Head of caudate nucleus (tissue), 42 donors: ENCODE results near the gene NYAP1.

Source experiments
- DNase-seq, 42 donors: peaks; one replicate each; pipeline versions ENCODE4 v3.0.0 to v3.0.0-alpha.2; 2020 to 2021; ENCODE audit warnings: mixed read lengths in 7 of 42
- intact Hi-C: fragments of 100-400 bp; cut with DNase I; formaldehyde crosslinking; loops from one replicate; pipeline ENCODE4 v1.15.0; 2022

Gene NYAP1

DNA sequence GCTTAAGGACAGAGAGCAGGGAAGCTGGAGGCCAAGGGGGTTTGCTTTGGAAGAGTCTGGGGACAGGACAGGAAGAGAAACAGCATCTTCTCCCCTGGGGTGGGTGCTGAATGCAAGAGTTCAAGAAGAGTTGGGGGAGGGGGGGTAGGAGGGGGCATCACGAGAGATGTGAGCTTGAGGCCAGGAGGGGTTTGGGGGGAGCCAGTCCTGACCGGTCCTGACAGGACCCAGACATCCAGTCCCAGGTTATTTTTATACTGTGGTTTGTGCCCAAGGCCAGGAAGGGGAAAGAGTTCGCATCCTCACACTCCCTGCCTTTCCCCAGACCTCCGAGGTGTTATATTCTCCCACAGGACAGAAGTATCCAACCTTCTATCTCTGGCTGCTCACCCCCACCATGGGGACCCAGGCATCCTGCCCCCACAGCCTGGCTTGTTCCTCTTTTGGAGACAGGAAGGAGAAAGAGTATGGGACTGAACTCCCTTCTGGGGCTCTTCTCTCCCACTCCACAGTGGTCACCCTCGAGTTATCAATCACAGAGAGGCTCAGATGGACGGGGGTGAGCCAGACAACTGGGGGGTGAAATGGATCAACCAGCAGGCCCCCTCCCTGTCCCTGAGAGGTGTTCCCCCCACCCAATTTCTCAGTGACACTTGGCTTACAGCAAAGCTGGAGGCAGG is 7.5 kb upstream of the NYAP1 start:
- intact Hi-C loops = loop anchor here (5.0 to 10.0 kb wide), 3 partner anchors 39 to 209 kb away; partner anchors contain the start of gene PPP1R35
- DNase-seq = no peak

DNA sequence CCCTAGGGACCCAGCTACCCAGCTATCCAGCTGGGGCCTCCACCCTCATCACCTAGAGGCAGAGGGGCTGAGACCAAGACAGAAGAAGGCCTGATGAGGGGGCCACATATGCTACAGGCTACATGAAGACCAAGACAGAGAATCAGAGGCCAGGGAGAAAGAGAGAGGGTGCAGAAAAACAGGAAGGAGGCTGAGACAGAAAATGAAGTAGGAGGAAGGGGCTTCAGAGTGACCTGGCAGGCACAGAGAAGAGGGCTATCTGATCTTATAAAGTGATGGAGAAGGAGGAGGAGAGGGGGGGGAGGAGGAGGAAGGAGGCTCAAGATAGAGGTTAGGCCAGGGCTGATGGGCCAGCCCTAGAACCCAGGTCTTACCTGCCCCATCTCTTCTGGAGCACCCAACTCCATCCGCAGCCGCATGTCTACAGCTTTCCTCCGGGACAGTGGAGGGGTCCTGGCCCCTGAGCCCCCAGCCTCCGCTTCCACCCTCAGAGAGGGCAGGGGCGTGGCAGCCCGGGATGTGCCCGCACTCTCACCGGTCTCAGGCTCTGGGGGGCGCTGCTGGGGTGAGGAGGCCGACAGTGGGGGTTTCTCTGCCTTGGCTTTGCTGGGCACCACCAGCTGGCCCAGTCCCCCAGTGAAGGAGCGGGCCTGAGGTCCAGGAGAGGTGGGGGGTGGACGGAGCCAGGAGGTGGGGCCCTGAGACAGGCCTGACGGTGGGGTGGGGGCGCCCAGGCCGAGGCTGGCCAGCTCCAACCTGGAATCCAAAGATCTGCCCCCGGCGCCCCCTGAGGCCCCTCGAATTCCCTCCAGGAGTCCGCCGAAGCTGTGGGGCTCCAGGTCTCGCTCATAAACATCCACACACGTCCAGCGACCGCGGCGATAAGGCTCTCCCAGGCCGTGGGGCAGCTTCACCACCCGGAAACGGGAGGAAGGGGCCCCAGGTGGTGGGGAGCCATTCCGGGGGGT is 6.5 kb upstream of the NYAP1 start:
- peak in 2 of 42 donors; percentile 37 to 49 for DNase-seq
- intact Hi-C loops = loop anchor here (5.0 to 10.0 kb wide), 3 partner anchors 40 to 208 kb away; partner anchors contain the start of gene PPP1R35

DNA sequence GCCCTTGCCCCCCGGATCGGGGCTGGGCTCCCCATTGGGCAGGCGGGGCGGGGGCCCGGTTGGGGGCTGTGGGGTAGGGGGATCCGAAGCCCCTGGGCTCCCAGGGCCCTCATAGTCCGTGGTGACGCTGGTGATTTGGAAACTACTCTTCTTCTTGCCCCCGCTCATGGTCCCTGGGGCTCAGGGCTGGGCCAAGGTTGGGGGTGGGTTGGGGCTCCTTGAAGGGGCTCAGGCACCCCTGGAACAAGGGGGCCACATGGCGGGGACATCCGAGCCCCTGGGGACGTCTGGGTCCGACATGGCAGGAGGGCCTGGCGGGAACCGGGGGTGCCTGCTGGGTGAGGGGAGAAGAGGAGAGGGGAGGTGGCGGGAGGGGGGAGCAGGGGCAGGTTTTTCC is 5.9 kb upstream of the NYAP1 start:
- intact Hi-C loops = loop anchor here (5.0 to 10.0 kb wide), 3 partner anchors 41 to 207 kb away; partner anchors contain the start of gene PPP1R35
- DNase-seq = no peak

DNA sequence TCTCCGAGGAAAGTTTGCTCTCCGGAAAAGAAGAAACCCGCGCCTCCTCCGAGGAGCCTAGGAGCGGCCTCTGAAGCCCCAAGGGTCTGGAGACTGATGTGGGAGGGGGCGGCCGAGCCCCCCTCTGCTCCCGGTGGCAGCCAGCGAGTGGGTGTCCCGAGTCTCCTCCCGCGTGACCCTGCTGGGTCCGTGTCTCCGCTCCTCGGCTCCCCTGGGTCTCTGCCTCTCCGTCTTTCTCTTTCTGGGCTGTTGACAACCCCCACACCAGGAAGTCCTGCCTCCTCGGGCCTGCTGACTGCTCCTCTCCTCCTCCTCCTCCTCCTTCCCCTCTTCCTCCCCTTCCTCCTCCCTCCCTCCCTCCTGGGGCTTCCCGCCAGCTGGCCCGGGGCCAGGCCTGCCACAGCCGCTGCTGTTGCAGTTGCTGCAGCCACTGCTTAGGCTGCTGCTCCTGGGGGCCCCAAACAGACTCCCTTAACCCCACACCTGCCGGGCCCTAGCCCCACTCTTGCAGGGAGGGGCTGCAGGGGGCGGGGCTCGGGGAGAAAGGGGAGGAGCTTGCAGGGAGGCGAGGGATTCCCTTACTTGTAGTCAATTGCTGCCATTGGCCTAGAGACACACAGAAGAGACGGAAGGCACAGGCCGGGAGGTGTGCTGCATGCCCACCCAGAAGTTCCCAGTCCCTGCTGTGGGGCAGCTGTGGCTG is 4.6 kb upstream of the NYAP1 start, which contains the start of gene TSC22D4:
Gene TSC22D4, minus strand, starts transcription at position 257 of the 703 bp plus-strand sequence. CDS start 1,176 bp downstream, outside the sequence.
- peak; percentile 92 to 99 (median 97) for DNase-seq
- intact Hi-C loops = loop anchor here (5.0 to 10.0 kb wide), 3 partner anchors 42 to 206 kb away; partner anchors contain the start of gene PPP1R35

DNA sequence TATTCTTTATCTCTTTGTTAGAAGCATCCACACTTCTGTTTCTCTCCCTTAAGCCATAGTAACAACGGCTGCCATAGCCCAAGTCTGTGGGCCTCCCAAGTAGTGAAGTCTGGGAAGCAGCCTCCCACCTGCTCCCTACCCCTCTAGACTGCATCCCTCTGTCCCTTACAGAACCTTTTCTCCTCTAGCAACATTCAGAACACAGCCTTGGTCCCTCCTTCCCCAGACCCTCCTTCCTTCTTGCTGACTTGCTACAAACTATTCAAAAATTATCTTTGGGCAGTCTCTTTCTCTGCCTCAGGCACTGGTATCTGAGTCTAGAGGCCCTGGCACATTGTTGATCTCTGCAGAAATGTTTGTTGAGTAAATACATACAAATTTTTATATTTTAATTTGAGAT is 2.3 kb upstream of the NYAP1 start:
- no peak for DNase-seq
- intact Hi-C loops = loop anchor here (5.0 kb wide), 1 partner anchor 86 kb away; no protein-coding TSS in a partner anchor

DNA sequence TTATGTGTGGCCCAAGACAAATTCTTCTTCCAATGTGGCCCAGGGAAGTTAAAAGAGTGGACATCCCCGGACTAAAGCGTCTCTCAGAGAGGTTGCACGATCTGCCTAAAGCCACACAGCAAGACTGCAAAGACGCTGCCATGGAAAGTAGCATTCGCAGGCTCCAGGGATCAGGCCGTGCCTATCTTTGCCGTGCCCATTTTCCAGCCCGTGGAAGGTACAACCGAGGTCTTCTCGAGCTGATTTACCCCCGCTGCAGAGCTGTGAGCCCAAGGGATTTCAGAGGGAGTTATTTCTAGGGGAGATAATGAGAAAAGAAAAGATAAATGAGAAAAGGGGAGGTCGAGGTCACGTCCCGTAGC is 1.0 kb upstream of the NYAP1 start:
- intact Hi-C loops = loop anchor here (2.0 to 5.0 kb wide), 2 partner anchors 14 to 85 kb away; no protein-coding TSS in a partner anchor
- DNase-seq = no peak

DNA sequence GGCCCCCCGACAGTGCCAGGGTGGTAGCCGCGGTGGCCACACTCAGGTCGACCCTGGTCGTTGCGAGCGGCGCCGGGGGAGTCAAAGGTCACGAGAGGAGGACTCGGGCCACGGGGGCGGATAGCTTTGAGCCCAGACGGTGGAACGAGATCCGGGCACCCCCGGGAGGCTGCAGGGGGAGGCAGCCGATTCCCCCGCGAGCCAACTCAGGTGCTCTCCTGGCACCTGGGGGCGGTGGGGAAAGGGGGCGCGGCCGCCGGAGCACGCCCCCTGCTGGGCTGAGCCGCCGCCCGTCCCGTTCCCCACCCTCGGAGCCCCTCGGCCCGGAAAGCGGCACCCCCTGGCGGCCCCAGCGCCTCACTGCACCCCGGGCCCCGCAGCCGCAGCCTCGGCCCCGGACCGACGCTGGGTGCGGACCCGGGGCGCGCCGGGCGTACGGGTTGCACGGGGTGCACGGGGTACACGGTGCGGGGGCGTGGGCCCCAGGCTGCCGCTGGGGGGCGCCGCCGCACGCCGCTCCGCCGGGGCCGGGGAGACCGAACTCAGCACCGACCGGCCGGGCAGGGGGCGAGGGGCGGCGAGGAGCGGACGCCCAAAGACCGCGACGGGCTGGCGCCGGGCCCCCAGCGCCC is 521 bp upstream of the NYAP1 start:
- intact Hi-C loops = loop anchor here (2.0 to 5.0 kb wide), 2 partner anchors 14 to 84 kb away; no protein-coding TSS in a partner anchor

DNA sequence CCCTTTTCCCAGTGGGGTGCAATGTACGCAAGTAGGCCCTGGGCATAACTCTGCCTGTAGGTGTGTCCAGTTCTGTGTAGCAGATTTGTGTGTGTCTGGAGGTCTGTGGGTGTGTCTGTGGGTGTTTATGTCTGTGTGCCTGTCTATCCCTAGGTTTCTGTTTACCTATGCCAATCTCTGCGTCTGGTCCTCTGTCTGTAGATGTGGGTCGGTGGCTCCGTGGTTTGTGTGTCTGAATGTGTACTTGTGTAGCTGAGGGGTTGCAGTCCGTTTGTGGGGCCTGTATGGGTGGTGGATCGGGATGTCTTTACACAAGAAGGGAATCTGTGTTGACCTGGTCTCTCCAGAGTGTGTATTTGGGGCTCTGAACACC is 932 bp downstream of the NYAP1 start:
- intact Hi-C loops = loop anchor here (5.0 kb wide), 1 partner anchor 83 kb away; no protein-coding TSS in a partner anchor
- DNase-seq = no peak

More for the DNA sequence above, 521 bp upstream of the NYAP1 start:
- DNase-seq = peak in 41 of 42 donors; percentile 32 to 89 (median 79)

DNA sequence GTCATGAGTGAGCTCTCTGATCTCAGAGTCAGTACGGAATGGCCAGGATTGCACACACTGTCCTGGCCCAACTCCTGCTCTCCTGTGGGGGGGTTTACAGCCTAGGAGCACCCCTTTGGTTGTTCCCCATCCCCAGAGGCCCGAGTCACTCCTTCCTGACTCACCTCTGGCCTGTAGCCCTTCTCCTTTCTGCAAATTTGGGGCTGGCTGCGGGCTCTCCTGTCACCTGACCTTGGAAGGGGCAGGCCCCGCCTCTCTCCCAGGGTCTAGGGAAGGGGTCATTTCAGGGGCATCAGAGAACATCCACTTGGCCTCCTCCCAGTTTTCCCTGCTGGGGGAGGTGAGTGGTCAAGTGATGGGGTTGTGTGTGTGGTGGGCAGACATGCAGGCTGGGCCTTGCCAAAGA is 1.7 kb downstream of the NYAP1 start:
- no peak for DNase-seq
- intact Hi-C loops = no loop called here

DNA sequence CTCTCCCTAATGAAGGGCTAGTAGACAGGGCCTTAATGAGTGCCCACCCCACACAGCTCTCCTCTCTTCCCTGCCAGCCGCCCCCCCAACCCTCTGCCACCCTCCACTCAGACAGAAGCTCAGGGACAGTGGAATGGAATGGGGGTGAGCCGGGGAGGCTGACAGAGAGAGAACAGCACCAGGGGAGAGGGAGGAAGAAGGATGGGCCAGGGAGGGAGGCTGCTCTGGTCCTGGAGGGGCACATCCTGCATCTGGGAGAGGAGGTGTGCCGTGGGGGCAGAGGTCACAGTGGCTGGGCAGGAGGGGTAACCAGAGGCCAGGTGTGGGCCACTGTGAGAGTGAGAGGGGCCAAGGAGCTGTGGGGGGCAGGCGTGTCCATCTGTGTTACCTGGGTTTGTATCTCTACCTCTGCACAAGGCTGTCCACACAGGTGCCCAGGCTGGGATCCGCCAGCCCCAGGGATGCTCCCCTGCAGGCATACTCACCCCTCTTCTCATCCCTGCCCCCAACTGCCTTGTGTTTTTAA is 2.4 kb downstream of the NYAP1 start:
- peak in 1 of 42 donors; percentile 8 for DNase-seq
- intact Hi-C loops = no loop called here

DNA sequence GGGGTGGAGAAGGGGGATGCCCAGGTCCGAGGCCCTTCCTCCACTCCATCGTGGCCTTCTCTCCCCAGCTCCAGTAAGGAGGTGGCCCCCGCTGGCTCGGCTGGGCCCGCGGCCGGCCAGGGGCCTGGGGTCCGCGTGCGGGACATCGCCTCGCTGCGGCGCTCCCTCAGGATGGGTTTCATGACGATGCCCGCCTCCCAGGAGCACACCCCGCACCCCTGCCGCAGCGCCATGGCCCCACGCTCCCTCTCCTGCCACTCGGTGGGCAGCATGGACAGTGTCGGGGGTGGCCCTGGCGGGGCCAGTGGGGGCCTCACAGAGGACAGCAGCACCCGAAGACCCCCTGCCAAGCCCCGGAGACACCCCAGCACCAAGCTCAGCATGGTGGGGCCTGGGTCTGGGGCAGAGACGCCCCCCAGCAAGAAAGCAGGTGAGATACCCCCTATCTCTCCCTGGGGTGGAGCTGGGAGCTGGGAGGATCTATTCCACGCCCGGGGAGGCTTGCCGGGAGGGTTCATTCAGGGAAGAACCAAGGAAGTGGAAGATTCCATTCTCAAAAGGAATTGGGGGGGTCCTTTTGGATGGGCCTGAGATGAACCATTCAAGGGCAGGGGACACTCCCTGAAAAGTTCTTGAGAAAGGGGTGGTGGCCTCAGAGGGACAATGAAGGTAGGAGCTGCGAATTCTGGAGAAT is 3.2 kb downstream of the NYAP1 start:
- intact Hi-C loops = no loop called here

DNA sequence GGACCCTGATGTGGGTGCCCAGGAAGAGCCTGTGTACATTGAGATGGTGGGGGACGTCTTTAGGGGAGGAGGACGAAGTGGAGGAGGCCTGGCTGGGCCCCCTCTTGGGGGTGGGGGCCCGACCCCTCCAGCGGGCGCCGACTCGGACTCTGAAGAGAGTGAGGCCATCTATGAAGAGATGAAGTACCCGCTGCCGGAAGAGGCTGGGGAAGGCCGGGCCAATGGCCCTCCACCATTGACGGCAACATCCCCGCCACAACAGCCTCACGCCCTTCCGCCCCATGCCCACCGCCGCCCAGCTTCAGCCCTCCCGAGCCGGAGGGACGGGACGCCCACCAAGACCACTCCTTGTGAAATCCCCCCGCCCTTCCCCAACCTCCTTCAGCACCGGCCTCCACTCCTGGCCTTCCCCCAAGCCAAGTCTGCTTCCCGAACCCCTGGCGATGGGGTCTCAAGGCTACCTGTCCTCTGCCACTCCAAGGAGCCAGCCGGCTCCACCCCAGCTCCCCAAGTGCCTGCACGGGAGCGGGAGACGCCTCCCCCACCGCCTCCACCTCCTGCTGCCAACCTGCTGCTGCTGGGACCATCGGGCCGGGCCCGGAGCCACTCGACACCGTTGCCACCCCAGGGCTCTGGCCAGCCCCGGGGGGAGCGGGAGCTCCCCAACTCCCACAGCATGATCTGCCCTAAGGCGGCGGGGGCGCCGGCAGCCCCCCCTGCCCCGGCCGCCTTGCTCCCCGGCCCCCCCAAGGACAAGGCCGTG is 4.8 kb downstream of the NYAP1 start:
- intact Hi-C loops = no loop called here
- DNase-seq = no peak

More for the DNA sequence above, 3.2 kb downstream of the NYAP1 start:
- peak in 22 of 42 donors; percentile 28 to 81 (median 58) for DNase-seq

DNA sequence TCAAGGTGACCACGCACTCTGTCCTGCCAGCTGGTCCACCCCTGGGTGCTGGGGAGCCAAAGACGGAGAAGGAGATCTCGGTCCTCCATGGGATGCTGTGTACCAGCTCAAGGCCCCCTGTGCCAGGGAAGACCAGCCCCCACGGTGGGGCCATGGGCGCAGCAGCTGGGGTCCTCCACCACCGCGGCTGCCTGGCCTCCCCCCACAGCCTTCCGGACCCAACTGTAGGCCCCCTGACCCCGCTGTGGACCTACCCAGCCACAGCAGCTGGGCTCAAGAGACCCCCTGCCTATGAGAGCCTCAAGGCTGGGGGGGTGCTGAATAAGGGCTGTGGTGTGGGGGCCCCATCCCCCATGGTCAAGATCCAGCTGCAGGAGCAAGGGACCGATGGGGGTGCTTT is 5.4 kb downstream of the NYAP1 start:
- intact Hi-C loops = no loop called here
- no peak for DNase-seq

DNA sequence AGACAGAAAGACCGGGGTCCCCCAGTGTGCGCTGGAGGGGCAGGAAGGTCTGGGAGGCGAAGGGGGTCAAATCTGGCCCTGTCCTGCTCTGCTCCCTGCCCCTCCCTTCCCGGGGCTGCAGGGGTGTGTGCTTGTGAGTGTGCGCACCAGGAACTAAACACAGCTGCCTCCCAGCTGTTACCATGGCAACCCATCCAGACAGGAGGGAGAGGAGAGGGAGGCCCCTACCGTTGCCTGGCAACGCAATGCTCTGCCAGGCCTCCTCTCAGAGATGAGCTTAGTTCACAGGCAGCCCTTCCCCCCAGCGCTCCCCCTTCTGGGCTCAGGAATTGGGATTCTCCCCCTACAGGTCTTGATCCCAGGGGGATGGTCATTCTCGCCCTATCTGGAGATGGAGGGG is 6.1 kb downstream of the NYAP1 start:
- intact Hi-C loops = no loop called here
- peak; percentile 89 to 100 (median 97) for DNase-seq

DNA sequence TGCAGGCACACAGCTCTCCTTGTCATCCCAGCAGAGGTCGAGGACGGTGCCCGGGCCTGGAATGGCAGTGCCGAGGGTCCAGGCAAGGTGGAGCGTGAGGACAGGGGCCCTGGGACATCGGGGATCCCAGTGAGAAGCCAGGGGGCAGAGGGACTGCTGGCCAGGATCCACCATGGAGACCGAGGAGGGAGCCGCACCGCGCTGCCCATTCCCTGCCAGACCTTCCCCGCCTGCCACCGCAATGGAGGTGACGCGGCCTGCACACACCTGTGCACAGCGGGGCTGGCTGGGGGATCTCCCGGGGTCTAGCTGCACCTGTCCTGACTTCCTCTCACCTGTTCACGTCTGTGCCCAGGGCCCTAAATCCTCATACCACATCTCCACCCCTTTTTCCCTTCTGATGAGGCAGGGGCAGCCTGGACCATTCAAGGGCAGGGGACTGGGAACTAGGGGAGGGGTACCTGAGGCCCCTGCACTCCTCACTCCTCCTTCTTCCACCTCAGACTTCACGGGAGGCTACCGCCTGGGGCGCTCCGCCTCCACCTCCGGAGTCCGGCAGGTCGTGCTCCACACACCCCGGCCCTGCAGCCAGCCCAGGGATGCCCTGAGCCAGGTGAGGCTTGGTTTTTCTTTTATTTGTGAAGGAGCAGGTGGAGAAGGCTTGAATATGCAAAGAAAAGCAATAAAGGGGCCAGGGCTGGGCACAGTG is 6.9 kb downstream of the NYAP1 start:
- intact Hi-C loops = no loop called here
- no peak for DNase-seq

DNA sequence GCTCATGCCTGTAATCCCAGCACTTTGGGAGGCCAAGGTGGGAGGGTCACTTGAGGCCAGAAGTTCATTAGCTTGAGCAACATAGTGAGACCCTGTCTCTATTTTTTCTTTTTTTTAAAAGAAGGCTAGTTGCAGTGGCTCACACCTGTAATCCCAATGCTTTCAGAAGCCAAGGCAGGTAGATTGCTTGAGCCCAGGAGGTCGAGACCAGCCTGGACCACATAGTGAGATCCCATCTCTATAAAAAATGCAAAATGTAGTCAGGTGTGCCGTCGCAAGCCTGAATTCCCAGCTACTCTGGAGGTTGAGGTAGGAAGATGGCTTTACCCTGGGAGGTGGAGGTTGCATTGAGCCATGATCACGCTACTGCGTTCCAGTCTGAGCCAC is 7.5 kb downstream of the NYAP1 start:
- intact Hi-C loops = no loop called here
- no peak for DNase-seq
